GM10248 (cell line): ENCODE data around the gene LRRFIP2.
"Not testable (repeated sequence)": the region's sequence is repeated elsewhere in the genome, so short reads cannot be mapped to it uniquely, and the experiment has no call there.

Source experiments
- CTCF ChIA-PET: fragments of 300-600 bp; sonication (Branson Sonifier 250); formaldehyde crosslinking; extraction: SDS; loops from one replicate; lab custom pipeline; 2021; ENCODE audit warnings: antibody characterized with exemption; lab: Yijun Ruan, JAX
- POLR2A ChIA-PET: fragments of 350-650 bp; sonication (Branson Sonifier 250); formaldehyde crosslinking; extraction: SDS; loops from one replicate; lab custom pipeline; 2020; ENCODE audit warnings: antibody characterized with exemption; lab: Yijun Ruan, JAX
- DNase-seq: peaks from one replicate; pipeline ENCODE4 v3.0.0; 2012; ENCODE audit errors: extremely low spot score
- CTCF ChIP-seq: IDR thresholded peaks from 2 replicates; pipeline ENCODE4 v1.5.1; 2012; ENCODE audit warnings: mild to moderate bottlenecking, low read depth; ENCODE audit errors: extremely low read depth, missing control alignments, control extremely low read depth

The LRRFIP2 gene

DNA sequence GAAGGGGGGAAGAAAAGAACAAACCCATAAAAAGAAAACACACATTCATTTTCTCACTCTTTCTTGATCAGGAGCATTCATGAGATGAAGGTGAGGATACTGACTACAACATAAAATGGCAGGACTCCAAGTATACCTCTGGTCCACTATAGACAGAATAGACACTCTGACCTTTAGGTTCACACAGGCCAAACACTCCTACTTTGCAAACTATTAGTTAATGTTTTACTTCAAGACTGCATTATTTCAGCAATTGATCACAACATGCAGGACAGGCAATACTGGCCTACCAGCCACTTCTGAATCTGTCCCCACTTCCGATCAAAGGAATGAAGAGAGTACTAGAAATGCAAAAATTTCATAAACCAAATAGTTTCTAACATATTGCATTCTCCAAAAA is 47.0 kb downstream of the LRRFIP2 start:
- DNase-seq, result no peak
- CTCF ChIA-PET, result interaction anchor here (0.6 kb wide), 1 partner anchor 12 kb away, joined by 3 read pairs; no protein-coding TSS in a partner anchor

GRCh38 chr3:37126856-37127255 is 47.5 kb downstream of the LRRFIP2 start:
- ChIA-PET CTCF (interaction anchor here (0.6 kb wide), 1 partner anchor 13 kb away, joined by 3 read pairs; no protein-coding TSS in a partner anchor), POLR2A (no interaction called here)
- TF ChIP-seq CTCF, result no peak

More for the DNA sequence above, 47.0 kb downstream of the LRRFIP2 start:
- TF ChIP-seq CTCF, result no peak
- POLR2A ChIA-PET, result no interaction called here

GRCh38 chr3:37125195-37126073 is 48.9 kb downstream of the LRRFIP2 start:
- ChIA-PET CTCF (no interaction called here), POLR2A (no interaction called here)
- DNase-seq, result no peak
- no peak for TF ChIP-seq CTCF

More at GRCh38 chr3:37126856-37127255, 47.5 kb downstream of the LRRFIP2 start:
- no peak for DNase-seq

- CTCF ChIA-PET, result interaction anchor here (1.0 to 1.2 kb wide), 3 partner anchors 16 to 126 kb away, joined by 3 read pairs; no protein-coding TSS in a partner anchor
- no peak for TF ChIP-seq CTCF
- no peak for DNase-seq
- POLR2A ChIA-PET, result no interaction called here
These were observed 49.9 kb downstream of the LRRFIP2 start for GRCh38 chr3:37124435-37124834.

DNA sequence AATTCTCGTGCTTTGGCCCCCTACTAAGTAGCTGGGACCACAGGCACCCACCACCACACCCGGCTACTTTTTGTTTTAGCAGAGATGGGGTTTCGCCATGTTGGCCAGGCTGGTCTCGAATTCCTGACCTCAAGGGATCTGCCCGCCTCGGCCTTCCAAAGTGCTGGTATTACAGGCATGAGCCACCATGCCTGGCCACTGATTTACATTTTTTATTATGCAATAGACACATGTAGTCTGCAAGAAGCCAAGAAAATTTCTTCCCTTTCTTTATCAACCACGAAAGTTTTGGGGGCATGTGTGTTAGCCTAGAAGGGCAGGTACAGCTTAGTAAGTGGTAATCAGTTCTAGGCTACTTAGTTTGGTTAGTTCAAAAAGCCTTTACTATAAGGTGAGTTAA is 51.1 kb downstream of the LRRFIP2 start:
- POLR2A ChIA-PET, result no interaction called here
- CTCF ChIA-PET, result interaction anchor here (0.9 kb wide), 1 partner anchor 14 kb away, joined by 3 read pairs; no protein-coding TSS in a partner anchor
- TF ChIP-seq CTCF, result no peak
- no peak for DNase-seq

DNA sequence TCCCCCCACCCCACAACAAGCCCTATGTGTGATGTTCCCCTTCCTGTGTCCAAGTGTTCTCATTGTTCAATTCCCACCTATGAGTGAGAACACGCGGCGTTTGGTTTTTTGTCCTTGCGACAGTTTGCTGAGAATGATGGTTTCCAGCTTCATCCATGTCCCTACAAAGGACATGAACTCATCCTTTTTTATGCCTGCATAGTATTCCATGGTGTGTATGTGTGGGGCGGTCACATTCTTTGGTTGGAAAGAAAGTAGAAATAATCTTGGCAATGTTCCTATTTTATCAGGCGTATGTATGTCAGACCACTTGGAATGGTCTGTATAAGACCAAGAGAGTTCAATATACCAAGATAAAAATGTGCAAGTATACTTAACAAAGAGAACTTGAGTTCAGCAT is 52.3 kb downstream of the LRRFIP2 start:
- CTCF ChIA-PET, POLR2A ChIA-PET: not testable (repeated sequence)

DNA sequence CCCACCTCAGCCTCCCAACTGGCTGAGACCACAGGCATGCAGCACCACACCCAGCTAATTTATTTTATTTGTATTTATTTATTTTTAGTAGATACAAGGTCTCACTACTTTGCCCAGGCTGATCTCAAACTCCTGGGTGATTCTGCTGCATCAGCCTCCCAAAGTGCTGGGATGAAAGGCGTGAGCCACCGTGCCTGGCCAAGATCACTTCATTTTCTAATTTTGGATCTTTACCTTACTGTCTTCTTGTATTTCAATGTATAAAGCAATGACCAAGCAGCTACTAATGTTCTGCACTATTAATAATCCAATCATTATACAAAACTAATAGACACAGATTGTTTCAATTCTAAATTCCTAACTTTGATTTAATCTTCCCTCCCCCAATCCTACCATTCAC is 56.2 kb downstream of the LRRFIP2 start:
- CTCF ChIA-PET, result no interaction called here
- POLR2A ChIA-PET, result no interaction called here
- DNase-seq, result no peak
- no peak for TF ChIP-seq CTCF

More for the DNA sequence above, 52.3 kb downstream of the LRRFIP2 start:
- not testable (repeated sequence) for DNase-seq
